NCI-H1105 (cell line): Measurements from ENCODE around the gene TMEM220.
A peak's percentile ranks its signal among the peaks of the same experiment; 100 is the strongest.
"Not testable (repeated sequence)": the region's sequence is repeated elsewhere in the genome, so short reads cannot be mapped to it uniquely, and the experiment has no call there.

Experiments
- DNase-seq: peaks from one replicate; lab custom pipeline; 2025; lab: John Stamatoyannopoulos, UW

Gene TMEM220

GRCh38 chr17:10754861-10755591 lies 25.2 kb upstream of the TMEM220 start:
- no peak for DNase-seq

DNA sequence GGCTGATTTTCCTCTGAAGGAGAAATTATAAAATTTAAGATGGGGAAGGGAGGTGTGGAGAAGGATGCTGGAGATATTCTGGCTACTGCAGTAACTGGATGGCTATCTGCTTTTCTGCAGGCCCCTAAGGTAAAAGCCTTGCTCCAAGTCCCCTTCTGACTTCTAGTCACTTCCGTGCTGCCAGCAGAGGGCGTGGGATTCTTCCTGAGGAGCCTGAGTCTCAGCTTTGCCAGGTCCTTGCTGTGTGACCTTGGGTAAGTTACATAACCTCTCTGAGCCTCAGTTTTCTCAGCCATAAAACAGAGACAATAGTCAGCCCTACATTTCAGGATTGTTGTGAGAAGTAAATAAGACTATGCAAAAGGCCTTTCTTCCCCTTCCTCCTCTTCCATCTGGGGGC lies 24.3 kb upstream of the TMEM220 start:
- no peak for DNase-seq

GRCh38 chr17:10752696-10753095 lies 22.9 kb upstream of the TMEM220 start:
- DNase-seq = no peak

DNA sequence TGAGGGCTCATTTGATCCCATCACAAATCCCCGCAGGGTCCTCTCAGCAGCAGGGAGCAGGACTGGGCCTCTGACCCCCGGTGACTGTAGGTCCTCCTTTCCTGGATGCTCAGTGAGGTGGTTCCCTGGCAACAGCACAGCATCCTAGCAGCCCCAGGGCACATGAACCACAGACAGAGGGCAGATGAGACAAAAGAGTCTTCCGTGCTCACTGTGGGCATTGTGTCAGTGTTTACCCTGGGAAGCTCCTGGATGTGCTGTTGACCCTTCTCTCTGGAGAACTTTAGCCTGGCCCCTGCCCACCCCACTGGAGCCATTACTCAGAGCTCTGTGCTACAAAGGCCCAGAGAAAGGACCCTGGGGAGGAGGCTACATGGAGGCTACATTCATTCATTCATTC lies 21.7 kb upstream of the TMEM220 start:
- no peak for DNase-seq

- no peak for DNase-seq
Measured at GRCh38 chr17:10750210-10750609, 20.4 kb upstream of the TMEM220 start.

GRCh38 chr17:10748531-10749181 lies 18.8 kb upstream of the TMEM220 start:
- DNase-seq = no peak

- DNase-seq = no peak
Measured at GRCh38 chr17:10745231-10745630, 15.4 kb upstream of the TMEM220 start.

GRCh38 chr17:10744501-10745000 lies 14.7 kb upstream of the TMEM220 start:
- DNase-seq = no peak

DNA sequence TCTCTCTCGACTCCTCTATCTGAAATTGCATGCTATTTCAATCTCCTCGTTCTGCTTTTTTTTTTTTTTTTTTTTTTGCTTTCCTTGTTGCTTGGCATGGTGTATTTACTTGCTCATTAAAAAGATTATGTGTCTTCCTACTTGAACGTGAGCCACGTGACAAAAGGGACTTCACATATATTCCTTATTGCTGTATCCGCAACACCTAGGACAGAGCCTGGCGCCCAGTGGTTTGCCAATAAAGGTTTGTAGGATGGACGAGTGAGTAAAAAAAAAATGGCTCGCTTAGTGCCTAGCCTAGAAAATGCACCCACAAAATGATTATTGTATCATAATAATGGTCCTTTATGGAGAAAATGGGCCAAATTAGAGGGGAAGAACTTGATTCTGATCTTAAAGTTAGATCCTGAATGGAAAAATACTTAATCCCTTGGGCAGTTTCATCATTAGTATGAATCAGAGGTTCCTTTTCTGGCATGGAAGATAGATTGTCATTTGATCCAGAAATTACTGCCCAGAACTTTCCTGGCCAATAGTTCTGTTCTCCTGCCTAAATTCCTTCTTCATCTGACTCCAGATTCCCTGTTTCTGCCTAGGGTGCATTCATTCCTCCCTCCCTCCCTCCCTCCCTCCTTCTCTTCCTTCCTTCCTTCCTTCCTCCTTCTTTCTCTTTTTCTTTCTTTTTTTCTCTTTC lies 13.6 kb upstream of the TMEM220 start:
- no peak for DNase-seq

DNA sequence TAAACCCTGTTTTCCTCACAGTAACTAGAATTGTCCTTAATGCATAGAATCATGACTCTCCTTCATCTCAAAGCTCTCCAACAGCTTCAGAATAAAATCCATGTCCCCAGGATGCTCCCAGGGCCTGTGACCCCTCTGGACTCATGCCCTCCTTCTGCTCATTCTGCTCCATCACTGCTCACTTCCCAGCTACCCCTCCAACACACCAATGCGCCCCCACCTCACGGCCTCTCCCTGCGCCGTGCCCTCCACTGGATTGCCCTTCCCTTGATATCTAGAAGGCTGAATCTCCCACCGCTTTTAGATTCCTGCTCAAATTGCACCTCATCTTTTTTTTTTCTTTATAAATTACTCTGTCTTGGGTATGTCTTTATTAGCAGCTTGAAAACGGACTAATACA lies 12.6 kb upstream of the TMEM220 start:
- no peak for DNase-seq

- no peak for DNase-seq
Measured at GRCh38 chr17:10741416-10742135, 11.8 kb upstream of the TMEM220 start.

GRCh38 chr17:10739386-10739785 lies 9.6 kb upstream of the TMEM220 start:
- no peak for DNase-seq

GRCh38 chr17:10738521-10739258 lies 8.9 kb upstream of the TMEM220 start:
- no peak for DNase-seq

- no peak for DNase-seq
Measured at GRCh38 chr17:10737736-10738135, 7.9 kb upstream of the TMEM220 start.

- peak; percentile 46 for DNase-seq
Measured at GRCh38 chr17:10737168-10737622, 7.4 kb upstream of the TMEM220 start.

DNA sequence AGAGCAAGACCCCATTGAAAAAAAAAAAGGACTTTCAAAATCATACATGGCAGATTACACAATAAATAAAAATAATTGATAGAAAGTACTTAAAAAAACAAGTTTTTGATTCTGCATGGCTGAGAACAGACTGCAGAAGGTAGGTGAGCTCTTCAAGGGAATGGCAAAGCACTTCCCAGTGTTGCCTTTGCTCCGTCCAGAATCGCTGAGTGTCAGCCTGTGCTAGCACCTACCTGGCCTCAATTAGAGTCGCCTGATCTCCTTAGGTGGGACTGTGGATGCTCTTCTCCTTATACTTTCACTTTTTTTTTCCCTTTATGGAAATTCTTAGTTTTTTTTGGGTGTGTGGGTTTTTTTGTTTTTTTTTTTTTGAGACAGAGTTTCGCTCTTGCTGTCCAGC lies 6.0 kb upstream of the TMEM220 start:
- DNase-seq = no peak

DNA sequence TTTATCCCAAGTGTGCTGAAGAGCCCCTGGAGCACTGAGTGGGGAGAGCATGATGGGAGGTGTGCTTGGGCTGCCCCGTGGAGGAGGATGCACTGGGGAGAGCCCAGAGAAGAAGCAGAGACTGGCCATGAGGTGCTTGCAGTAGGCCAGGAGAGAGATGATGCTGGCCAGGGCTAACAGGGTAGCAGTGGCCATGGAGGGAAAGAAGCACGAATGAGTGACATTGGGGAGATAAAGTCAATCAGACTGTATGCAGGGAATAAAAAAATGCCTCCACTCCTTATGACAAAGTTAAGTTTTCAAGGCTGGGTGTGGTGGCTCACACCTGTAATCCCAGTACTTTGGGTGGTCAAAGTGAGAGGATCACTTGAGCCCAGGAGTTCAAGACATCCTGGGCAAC lies 5.4 kb upstream of the TMEM220 start:
- no peak for DNase-seq

GRCh38 chr17:10733666-10734065 lies 3.8 kb upstream of the TMEM220 start:
- no peak for DNase-seq

DNA sequence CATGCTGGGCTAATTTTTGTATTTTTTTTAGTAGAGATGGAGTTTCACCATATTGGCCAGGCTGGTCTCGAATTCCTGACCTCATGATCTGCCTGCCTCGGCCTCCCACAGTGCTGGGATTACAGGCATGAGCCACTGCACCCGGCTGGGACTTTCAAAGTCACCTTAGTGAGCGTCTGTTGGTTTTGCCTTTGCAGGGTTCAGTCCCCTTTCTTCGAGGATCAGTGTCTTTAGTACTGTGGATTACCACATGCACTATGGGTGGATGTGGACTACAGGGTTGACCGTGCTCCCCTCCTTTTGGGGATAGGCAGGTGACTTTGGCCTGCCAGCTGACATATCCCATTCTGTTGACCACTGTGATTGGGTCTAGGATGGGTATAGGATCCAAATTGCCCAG lies 2.3 kb upstream of the TMEM220 start:
- not testable (repeated sequence) for DNase-seq

DNA sequence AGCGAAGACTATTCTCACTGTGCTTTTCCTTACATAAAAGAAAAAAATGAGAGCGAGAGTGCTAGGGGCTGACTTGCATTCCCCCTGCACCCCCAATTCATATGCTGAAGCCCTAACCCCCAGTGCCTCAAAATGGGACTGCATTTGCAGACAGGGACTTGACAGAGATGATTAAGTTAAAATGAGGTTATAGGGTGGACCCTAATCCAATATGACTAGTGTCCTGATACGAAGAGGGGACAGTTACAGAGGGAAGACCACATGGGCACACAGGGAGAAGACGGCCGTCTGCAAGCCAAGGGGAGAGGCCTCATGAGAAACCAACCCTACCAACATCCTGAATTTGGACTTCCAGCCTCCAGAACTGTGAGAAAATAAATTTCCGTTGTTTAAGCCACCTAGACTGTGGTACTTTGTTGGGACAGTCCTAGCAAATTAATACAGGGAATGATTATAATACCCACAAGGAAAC lies 1.6 kb upstream of the TMEM220 start:
- DNase-seq = no peak

DNA sequence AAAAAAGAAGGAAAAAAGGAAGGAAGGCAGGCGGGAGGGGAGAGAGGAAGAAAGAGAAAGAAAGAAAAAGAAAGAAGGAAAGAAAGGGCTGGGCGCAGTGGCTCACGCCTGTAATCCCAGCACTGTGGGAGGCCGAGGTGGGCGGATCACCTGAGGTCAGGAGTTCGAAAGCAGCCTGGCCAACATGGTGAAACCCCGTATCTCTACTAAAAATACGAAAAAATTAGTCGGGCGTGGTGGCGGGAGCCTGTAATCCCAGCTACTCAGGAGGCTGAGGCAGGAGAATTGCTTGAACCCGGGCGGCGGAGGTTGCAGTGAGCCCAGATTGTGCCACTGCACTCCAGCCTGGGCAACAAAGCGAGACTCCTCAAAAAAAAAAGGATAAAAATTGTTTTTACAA lies 424 bp upstream of the TMEM220 start:
- DNase-seq = not testable (repeated sequence)
